ENCODE data around the gene TMEM81. TPM values are rescaled to one million over a fixed set of nuclear protein-coding genes. Genes with fewer than 3 reads are reported as not detected.

Gene TMEM81
- polyA plus RNA-seq, 4 donors = 2.9 to 5.1 (median 3.5) TPM

GRCh38 chr1:205077158-205077933 lies 6.9 kb downstream of the TMEM81 start:
- DNase-seq (ENCODE audit: low read depth in 4 of 4, low spot score in 3 of 4) = no peak

GRCh38 chr1:205076245-205076761 lies 8.0 kb downstream of the TMEM81 start:
- DNase-seq (ENCODE audit: low read depth in 4 of 4, low spot score in 3 of 4) = no peak

GRCh38 chr1:205075642-205076155 lies 8.6 kb downstream of the TMEM81 start:
- DNase-seq (ENCODE audit: low read depth in 4 of 4, low spot score in 3 of 4) = no peak

- DNase-seq (ENCODE audit: low read depth in 4 of 4, low spot score in 3 of 4) = no peak
Measured at GRCh38 chr1:205074513-205074912, 9.7 kb downstream of the TMEM81 start.

- DNase-seq (ENCODE audit: low read depth in 4 of 4, low spot score in 3 of 4) = no peak
Measured at GRCh38 chr1:205074084-205074483, 10.2 kb downstream of the TMEM81 start.

- no peak for DNase-seq (ENCODE audit: low read depth in 4 of 4, low spot score in 3 of 4)
Measured at GRCh38 chr1:205073511-205073910, 10.7 kb downstream of the TMEM81 start.

GRCh38 chr1:205072881-205073280 lies 11.4 kb downstream of the TMEM81 start:
- DNase-seq (ENCODE audit: low read depth in 4 of 4, low spot score in 3 of 4) = no peak

GRCh38 chr1:205072286-205072685 lies 12.0 kb downstream of the TMEM81 start:
- no peak for DNase-seq (ENCODE audit: low read depth in 4 of 4, low spot score in 3 of 4)

GRCh38 chr1:205071801-205072200 lies 12.5 kb downstream of the TMEM81 start:
- no peak for DNase-seq (ENCODE audit: low read depth in 4 of 4, low spot score in 3 of 4)

GRCh38 chr1:205071028-205071409 lies 13.2 kb downstream of the TMEM81 start:
- DNase-seq (ENCODE audit: low read depth in 4 of 4, low spot score in 3 of 4) = no peak

GRCh38 chr1:205069371-205070125 lies 14.7 kb downstream of the TMEM81 start:
- no peak for DNase-seq (ENCODE audit: low read depth in 4 of 4, low spot score in 3 of 4)

- no peak for DNase-seq (ENCODE audit: low read depth in 4 of 4, low spot score in 3 of 4)
Measured at GRCh38 chr1:205068457-205069040, 15.7 kb downstream of the TMEM81 start.

GRCh38 chr1:205068001-205068400 lies 16.3 kb downstream of the TMEM81 start:
- DNase-seq (ENCODE audit: low read depth in 4 of 4, low spot score in 3 of 4) = no peak

GRCh38 chr1:205067031-205067430 lies 17.2 kb downstream of the TMEM81 start:
- no peak for DNase-seq (ENCODE audit: low read depth in 4 of 4, low spot score in 3 of 4)

- no peak for DNase-seq (ENCODE audit: low read depth in 4 of 4, low spot score in 3 of 4)
Measured at GRCh38 chr1:205066141-205066818, 18.0 kb downstream of the TMEM81 start.

GRCh38 chr1:205065666-205066065 lies 18.6 kb downstream of the TMEM81 start:
- DNase-seq (ENCODE audit: low read depth in 4 of 4, low spot score in 3 of 4) = no peak

GRCh38 chr1:205064741-205065316 lies 19.4 kb downstream of the TMEM81 start:
- DNase-seq (ENCODE audit: low read depth in 4 of 4, low spot score in 3 of 4) = no peak

- no peak for DNase-seq (ENCODE audit: low read depth in 4 of 4, low spot score in 3 of 4)
Measured at GRCh38 chr1:205064301-205064700, 20.0 kb downstream of the TMEM81 start.

- DNase-seq (ENCODE audit: low read depth in 4 of 4, low spot score in 3 of 4) = no peak
Measured at GRCh38 chr1:205062895-205063294, 21.4 kb downstream of the TMEM81 start.

GRCh38 chr1:205062319-205062718 lies 21.9 kb downstream of the TMEM81 start:
- no peak for DNase-seq (ENCODE audit: low read depth in 4 of 4, low spot score in 3 of 4)

Data from left renal pelvis (tissue), 4 donors.